Iris pigment epithelial cell (primary cell): Measurements from ENCODE around the gene TMEM209.

Experiments used
- DNase-seq: peaks from one replicate; pipeline ENCODE4 v3.0.0-alpha.2; 2011; ENCODE audit warnings: low read depth

The TMEM209 gene

DNA sequence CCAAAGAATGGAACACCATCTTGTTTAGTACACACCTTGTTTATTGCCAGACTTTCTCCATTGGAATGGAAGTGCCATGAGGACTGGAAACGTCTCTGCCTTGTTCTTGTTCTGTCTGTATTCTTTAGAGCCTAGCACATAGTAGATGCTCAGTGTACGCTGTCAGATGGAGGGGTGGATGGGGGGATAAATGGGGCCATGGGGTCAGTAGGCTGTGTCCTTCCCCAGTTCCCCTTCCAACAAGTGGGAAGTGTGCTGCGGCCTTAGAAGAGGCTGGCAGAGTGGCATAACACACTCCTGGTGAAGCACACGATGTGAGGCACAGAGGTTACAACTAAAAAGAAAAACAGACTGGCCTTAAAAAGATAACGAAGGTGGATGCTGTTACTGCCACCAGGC, 61.9 kb downstream of the TMEM209 start:
- DNase-seq: no peak

DNA sequence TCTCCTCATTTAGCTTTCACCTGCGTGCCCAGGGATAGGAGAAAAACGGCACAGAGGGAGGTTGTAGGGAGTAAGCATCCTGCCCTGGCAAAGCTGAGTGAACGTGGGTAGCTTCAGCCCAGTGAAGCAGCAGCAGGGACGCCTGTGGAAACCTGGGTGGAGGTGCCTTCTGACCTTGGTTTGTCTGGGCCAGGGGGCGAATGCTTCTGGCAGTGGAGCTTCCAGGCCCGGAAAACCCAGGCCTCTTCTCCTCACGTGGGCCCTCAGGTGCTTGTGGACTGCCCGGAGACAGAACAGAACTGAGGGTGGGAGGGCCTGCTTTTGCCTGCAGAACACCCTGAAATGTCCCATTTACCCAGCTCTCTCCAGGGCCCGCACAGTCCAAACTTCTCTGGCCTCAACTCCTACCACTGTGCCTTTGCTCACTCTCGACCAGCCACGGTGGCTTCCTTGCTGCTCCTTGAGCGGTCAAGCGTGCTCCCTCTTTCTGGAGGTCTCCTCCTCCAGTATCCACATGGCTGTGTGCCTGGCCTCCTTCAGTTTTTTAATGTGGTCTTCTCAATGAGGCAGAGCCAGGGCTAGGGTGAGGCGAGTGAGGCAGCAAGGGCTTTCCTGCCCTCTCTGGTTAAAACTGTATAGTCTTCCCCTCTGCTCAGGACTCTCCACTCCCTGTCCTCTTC, 62.4 kb downstream of the TMEM209 start:
- DNase-seq: no peak

DNA sequence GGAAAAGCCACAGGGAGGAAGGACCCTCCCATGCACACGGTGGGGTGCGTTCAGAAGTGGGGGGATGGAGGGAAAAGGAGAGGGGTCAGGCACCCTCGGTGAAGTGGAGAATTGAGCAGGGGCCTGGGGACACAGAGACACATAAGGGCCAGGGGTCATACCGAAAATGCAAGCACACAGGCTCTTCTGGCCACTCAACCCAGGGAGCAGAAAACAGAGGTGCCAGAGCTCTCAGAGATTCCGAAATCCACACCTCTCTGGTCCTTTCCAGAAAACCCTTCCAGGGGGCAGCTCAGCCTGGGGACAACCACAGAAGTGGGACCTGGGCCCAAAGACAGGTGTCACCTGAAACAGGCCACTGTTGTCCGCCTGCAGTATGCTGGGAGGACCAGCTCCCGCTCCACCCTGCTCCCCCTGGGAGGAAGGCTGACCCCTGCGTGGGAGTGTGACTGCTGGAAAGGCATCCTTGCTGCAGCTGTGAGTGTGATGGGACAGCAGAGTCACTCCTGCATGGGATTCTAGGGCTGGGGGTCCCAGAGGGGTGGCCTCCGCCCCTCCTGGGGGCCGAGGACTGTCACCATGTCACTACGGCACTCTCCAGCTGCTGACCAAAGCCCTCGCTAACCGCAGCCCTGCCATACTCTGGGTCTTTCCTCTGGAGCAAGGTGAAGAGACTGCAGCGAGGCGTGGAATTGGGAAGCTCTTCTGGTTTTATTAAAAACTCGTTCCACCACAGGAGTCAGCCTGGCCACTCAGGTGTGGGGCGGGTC, 63.1 kb downstream of the TMEM209 start:
- DNase-seq: no peak

DNA sequence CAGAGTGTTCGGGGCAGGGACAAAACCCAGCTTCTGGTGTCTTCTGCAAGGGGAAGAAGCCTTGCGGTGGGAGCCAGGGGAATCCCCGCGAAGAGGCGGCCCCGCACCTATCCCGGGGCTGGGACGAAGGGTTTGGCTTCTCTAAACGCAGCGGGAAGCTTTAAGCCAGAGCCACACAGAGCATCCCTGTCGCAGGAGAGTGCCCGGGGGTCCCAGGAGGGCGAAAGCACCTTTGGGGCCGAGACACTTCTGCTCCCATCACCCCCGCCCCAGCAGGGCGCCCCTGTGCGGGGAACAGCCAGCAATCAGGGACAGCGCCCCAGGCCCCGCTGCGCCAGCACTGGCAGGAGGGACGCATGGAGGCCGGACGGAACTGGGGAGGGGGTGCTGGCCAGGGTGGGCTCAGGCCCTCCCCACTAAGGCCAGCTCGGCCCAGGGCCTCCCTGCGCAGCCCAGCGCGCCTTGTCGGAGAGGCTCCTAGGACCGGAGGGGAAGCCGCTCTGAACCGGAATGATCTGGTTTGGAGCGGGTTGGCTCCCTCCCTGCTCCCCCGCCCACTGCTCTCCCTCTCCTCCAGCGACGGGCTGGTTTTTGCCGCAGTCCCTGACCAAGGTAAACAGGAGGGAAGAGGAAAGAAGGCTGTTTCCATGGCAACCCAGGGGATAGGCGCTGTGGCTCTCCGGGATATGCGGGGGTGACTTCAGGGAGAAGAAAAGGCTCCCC, 63.9 kb downstream of the TMEM209 start:
- peak; percentile 79 for DNase-seq

DNA sequence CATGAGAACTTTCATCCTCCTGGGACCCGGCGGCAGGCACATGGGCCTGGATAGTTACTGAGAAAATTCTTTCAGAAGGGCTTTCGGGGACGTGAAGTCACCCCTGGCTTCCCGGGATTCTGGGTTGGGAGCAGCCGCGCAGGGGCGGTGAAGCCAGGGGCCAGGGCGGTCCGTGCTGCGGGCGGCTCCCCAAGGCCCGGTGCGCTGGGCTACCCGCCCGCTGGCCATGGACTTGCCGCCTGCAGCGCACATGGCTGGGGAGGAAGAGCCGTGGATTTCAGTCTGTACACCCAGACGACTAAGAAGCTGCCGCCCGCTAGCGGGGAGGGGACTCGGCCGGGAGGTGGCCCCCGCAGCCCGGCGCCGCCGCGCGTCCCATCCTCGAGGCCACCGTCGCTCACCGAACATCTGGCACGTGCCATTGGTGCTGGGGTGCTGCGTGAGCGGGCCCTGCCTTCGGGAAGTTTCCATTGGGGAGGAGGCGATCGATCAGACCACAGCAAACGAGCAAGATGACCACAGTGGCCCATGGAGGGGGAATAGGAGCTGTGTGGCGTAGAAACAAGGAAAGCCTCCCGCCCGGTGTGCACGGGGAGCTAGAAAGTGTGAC, 64.5 kb downstream of the TMEM209 start:
- DNase-seq: no peak

DNA sequence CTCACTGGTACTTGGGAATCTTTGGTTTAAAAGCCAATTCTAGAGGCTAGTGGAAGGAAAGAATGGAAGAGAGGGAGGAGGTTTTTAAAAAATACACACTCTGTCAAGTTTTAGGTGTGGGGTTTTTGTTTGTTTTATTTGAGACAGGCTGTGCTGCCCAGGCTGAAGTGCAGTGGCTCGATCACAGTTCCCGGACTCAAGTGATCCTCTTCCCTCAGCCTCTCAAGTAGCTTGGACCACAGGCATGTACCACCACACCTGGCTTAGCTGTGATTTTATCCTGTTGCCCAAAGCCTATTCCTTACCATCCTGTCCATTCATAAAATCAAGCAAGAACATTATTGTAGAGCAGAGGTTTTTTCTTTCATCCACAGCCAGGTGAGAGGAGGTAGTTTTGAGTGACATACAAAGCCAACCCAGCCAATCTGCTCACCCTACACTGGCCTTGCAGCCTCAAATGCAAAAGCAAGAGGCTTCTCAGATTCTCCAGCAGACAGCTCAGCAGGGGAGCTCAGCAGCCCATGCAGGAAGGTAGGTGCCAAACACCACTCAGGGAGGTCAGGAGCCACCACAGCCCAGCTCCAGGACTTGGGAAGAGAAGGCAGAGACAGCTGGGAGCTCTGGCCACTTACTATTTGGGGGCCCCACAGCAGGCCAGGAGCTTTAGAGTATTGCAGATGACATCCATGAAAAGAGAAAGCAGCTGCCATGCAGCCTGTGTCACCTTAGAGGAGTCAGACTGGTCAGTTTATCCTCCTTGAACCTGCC, 65.8 kb downstream of the TMEM209 start:
- no peak for DNase-seq

DNA sequence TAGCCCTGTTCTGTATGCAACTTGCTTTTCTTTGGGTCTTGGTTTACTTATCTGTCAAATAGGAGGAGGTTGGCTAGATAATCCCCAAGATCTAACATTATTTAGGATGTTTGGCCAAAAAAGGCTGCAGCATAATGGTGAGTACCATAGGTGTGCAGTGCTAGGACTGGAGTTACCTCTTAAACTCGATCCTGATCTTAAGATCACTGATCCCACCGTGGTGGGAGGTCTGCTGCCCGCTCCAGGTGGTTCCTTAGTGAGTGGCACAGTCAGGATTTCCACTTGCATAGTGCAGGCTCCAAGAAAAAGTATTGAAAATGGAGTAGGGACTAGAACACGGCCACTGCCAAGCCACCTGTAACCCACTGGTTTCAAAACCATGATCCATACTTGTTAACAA, 68.0 kb downstream of the TMEM209 start:
- no peak for DNase-seq

DNA sequence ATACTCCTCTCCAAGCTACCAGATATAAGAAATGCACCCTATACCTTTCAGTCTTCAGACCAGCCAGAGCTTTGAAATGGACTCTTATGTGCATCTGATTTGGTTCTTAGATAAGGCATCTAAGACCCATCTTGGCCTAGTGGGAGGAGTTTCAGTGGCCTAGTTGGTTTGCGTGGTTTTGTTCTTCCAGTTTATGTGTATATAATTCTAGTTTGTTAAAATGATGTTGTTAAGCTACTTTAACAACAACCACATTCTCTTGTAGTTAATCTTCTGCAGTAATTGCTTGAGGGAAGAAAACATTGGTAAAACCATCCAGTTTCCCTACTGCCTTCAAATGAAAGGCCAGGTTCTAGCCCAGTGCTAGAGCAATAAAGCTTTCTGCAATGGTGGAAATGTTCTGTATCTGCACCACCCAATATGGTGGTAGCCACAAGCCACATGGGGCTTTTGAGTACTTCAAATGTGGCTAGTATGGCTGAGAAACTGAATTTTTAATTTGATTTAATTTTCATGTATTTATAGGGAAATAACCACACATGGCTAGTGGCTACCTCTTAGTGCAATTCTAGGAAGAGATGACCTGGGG, 68.5 kb downstream of the TMEM209 start:
- DNase-seq: no peak

DNA sequence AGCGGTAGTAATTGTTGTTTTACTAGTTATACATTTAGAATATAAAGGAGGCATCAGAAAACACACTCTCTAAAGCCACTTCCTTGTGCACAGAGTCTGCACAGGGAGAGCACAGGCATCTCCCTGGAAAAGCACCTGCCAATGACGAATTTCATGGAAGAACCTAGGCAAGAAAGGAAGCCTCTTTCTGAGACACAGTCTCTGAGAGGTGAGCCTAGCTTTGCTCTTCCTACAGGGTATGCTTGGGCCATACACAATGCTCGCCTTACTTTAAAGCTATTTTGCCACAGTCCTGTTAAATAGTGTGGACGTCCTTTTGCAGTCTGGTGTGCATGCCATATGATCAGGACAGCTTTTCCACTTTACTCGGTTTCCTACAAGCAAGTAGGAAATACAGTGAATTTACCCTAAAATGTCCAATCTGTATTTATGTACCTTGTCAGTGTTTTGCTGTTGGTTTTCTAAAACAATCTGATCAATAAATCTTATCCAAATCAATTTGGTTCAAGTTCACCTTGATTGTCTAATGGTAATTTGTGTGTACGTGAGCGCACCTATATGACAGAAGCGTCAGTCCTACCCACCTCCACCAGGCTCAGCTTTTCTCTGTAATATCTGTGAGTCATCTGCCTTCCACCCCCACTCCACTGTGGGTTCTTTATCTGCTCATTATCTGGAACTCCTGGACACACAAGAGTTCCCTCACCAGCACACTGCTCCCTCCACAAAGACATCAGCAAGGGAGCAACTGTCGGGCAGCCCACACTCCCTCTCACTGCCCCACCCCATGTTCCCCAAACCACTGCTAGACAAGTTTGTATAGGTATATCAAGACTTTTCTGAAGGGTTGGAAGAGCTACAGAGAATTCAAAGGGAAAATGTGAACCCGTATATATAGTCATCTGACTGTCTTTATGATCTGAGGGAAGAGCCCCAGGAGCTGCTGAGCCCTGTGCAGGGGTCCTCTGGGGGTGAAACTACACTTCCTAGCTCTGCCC, 69.7 kb downstream of the TMEM209 start:
- DNase-seq: peak; percentile 60

DNA sequence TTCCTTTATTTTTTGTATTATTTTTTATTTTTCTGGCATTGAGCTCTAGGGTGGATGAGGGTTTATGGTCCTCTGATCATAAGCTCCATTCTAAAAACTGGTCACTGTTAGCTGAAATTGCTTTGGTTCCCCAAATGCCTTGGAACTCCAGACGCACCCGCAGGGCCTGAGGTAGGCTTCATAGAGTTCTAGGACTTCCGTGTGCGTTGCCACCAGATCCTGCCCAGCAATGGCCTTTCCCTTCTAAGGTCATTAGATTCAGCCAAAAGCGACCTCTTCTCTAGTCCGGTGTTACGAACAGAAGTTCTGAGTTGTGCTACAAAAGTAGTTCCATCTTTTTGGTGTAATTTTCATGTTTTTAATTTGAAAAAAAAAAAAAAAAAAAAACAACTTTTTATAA, 70.5 kb downstream of the TMEM209 start:
- no peak for DNase-seq

DNA sequence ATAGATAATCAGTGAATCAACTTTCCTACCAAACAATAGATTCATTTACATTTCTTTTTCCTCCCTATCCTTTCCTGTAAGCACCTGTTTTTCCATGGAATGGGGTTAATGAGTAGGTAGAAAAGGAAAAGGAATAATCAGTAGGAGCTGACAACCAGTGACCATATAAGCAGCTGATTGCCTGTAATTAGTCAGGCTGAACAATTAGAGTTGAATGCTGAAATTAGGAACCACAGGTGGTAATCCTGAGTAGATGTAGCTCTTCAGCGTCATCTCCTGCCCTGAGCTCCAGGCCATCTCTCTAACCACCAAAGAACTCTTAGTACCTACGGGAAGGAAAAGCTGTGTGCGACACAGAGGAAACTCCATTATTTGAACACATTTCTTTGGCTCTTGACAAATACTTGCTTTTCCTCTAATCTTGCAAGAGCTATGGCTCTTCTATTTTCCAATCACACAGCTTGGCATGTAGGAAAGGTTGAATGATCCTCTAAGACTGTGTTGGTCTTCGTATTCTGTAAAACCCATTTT, 71.0 kb downstream of the TMEM209 start:
- DNase-seq: no peak

DNA sequence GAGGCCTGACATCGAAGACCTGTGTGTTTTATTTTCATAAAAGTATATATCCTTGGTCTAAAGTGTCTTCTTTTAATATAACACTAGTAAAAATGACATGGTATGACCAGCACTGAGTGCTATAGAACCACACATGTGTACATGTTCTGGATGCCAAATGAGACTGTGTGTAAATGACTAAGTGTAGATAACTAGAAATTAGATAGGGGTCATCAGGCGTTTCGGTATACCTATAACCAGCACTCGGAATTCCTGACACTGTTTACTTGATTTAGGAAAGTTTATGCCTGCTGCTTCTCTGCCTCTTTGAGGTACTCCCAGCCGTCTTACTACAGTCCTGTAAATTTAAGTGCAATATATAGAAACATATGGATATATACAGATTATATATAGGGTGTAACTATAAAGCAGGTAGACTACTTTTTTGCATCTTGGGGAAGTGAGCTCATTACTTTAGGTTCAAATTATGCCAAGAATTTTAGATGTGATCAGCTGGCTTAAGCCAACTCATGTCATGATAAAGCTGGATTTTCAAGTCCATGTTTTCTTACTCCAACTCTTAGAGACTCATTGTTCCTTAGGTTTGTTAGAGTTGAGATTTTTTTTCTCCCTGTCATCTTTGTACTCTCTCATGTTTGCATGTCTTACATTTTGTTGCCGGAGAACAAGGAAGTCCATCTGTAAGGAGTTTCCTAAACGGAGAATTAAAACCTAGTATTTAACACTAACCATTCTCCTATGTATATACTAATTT, 72.0 kb downstream of the TMEM209 start:
- DNase-seq: no peak

DNA sequence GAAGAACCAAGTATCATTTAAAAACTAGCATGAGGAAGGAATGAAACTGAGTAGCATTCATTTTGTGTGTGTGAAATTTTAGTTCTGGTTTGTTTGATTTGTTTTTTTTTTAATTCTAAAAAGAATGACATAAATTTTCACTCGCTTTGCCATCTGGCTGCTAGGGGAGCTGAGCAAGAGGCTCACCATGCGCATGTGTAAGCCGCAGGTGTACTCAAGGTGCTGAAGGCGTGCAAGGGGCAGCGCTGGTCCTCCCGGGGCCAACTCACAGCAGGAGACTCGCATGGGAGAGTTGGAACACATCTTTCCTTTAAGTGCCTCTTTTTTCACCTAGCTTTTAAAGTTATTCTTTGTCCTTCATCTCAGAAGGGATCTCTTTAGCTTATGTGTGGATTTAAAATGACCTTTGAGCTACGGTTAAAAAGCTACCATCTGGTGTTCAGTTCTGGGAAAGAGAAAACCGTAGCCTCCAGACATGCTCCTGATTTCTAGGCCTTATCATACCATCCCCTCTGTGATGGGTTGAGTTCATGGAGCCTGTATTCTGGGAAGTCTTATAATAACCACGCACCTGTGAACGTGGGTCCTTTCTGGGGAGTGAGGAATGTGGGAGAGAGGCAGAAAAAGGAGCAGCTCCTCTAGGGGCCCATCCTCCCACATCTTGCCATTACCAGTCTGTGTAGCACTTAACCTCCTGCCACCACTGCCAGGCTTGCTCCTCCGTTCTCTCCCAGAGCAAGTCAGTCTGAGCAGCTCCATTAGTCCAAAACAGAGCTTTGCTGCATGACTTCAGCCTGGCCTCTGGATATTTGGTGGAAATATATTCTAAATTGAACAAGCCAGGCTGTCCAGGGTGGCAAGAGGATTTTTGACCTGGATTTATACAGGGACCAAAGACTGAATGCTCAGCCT, 73.0 kb downstream of the TMEM209 start:
- no peak for DNase-seq

DNA sequence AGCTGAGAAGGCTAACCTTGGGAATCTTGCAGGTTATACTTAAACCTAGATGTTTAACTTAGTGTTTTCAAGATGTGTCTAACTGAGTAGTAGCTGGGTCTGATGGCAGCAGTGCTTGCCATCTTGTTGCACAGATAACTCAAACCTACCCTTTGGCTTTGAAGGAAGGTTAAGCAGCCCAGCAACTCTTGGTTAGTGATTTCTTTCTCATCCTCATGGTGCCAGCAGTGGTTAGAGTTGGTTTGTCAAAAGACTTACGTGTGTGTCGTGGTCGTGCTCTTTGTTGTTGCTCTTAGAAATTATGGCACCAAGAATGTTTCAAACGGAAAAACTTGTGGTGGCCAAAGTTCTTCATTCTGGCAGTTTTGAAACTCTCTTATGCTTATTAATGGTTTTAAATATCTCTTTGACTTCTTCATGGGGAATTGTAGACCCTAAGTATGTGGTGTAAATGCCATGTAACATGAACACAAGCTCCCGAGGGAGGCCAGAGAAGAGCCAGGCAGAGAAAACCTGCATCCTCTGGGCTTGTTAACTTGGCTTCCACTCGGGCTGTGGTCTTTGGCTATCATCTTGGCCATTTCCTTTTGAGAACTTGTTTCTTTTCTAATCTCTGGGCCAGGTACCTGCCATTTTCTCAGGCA, 73.9 kb downstream of the TMEM209 start:
- no peak for DNase-seq

DNA sequence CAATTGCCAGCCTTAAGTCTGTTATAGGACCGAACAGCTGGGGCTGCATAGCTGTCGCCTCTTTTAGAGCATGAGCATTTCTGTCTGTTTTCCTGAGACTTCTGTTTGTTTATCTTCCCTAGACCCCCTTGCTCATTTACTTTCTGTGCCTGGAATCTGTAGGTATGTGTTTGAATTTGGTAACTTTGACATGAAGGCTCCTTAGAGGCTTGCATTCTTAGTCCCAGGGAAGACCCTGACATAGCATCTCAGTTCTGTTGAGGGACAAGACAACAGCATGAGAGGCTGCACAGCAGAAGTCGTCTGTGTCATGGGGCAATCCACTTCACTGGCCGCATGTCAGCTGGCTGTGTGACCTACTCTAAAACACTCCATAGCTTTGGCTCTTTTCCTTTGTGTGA, 76.2 kb downstream of the TMEM209 start:
- DNase-seq: no peak

DNA sequence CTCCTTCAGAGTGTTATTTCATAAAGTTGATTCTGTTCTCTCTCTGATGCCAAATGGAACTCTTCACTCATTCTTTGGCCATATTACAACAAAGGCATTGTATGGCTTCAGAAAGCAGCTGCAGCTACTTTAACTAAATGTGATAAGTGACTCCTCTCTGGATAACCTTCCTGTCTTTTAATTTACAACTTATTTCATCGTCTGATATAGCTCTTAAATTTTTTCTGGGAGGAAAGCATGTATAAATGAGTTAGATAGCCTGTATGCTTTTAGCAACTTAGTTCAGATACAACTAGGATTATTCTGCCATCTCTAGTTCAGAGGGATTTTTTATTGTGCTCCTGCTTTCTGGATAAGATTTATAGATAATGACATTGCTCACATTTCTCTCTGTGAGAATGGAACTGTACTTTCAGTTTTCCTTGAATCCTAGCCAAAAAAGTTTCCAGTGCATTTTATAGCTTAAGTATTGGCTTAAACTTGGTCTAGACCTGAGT, 77.3 kb downstream of the TMEM209 start:
- DNase-seq: peak; percentile 72

DNA sequence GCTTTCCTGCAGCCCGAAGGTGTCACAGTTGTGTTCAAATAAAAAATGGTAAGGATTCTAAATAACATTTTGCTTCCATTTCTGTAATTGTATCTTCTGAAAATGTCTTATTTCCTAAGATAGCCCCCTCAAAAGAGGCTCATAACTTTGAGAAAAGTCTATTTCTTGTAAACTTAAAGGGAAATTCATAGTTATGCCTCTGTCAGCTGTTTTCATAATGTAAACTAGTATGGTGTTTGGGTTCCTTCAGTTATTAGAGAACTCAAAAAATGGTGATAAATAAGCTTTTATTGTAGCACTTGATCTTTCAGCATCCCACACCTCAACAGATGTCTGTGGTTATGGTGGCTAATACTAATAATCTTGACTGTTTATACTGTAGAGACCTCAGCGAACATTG, 77.8 kb downstream of the TMEM209 start:
- DNase-seq: no peak
